Panc1 (cell line): Measurements from ENCODE around the gene PDE6B. TPM values are rescaled to one million over a fixed set of nuclear protein-coding genes. Genes with fewer than 3 reads are reported as not detected.

Source experiments
- ATAC-seq: fragments of 200-7000 bp; cut with Tn5 transposase; 2 replicates; pipeline ENCODE4 v1.9.1; 2020; ENCODE audit warnings: mild to moderate bottlenecking, moderate library complexity
- BruUV-seq: library from RNA; stranded (reverse); fragments of 400-500 nt; replicated peaks from 2 replicates; lab custom pipeline; 2021; lab: Mats Ljungman, UMichigan
- CTCF ChIA-PET: fragments of 300-600 bp; sonication (Branson Sonifier 250); formaldehyde crosslinking; loops from one replicate; lab custom pipeline; 2022; ENCODE audit warnings: antibody characterized with exemption; lab: Charles Lee
- POLR2A ChIA-PET: fragments of 300-600 bp; sonication (Branson Sonifier 250); formaldehyde crosslinking; loops from one replicate; lab custom pipeline; 2022; ENCODE audit warnings: antibody characterized with exemption; lab: Charles Lee
- DNase-seq: peaks from one replicate; pipeline ENCODE4 v3.0.0-alpha.2; 2010; ENCODE audit warnings: low read depth, low spot score
- H3K27ac ChIP-seq: 2 replicates; pipeline ENCODE4 v1.5.1; 2011; ENCODE audit warnings: mild to moderate bottlenecking, low read length, inconsistent platforms
- H3K27me3 ChIP-seq: fragments of 200-500 bp; sonication (Bioruptor generic); 2 replicates; pipeline ENCODE4 v1.6.0; 2014; ENCODE audit warnings: low read length, inconsistent platforms; ENCODE audit not compliant: control insufficient read depth, insufficient read depth
- H3K36me3 ChIP-seq: fragments of 200-500 bp; sonication (Bioruptor generic); 2 replicates; pipeline ENCODE4 v1.5.1; 2014; ENCODE audit warnings: inconsistent platforms, mild to moderate bottlenecking, low read length, moderate library complexity; ENCODE audit not compliant: control insufficient read depth, insufficient read depth
- H3K4me1 ChIP-seq: 2 replicates; pipeline ENCODE4 v1.5.1; 2011; ENCODE audit warnings: inconsistent platforms, mild to moderate bottlenecking, low read length, moderate library complexity; ENCODE audit not compliant: control insufficient read depth, insufficient read depth
- H3K4me3 ChIP-seq, 2 experiments: 2 replicates each; pipeline ENCODE4 v1.5.1; 2011 to 2012; ENCODE audit warnings: low read depth in 2 of 2, low read length in 2 of 2, mild to moderate bottlenecking in 2 of 2, inconsistent platforms in 1 of 2, moderate library complexity in 1 of 2
- H3K9me3 ChIP-seq: fragments of 200-500 bp; sonication (Bioruptor generic); 2 replicates; pipeline ENCODE4 v1.5.1; 2014; ENCODE audit warnings: low read depth, mild to moderate bottlenecking, inconsistent platforms, low read length, moderate library complexity; ENCODE audit not compliant: control insufficient read depth, insufficient read depth
- POLR2AphosphoS5 ChIP-seq: IDR thresholded peaks from 2 replicates; pipeline ENCODE4 v1.6.1; 2012; ENCODE audit warnings: mild to moderate bottlenecking, low read depth, low read length, moderate library complexity
- SIN3A ChIP-seq: IDR thresholded peaks from 2 replicates; pipeline ENCODE4 v1.6.1; 2012; ENCODE audit warnings: low read depth, mild to moderate bottlenecking, low read length, moderate library complexity, borderline replicate concordance; ENCODE audit not compliant: insufficient read depth
- TCF7L2 ChIP-seq: IDR thresholded peaks from 2 replicates; pipeline ENCODE4 v1.6.1; 2011; ENCODE audit warnings: mild to moderate bottlenecking, low read depth, low read length, inconsistent platforms
- in situ Hi-C: cut with HindIII; loops from 2 replicates; pipeline ENCODE4 v1.10.0; 2016; ENCODE audit warnings: low sequenced_read_pairs, low pct_unique_long_range_greater_than_20kb
- intact Hi-C: fragments of 100-400 bp; cut with micrococcal nuclease; formaldehyde crosslinking; loops from one replicate; pipeline ENCODE4 v1.10.0; 2022; ENCODE audit not compliant: unreplicated experiment
- total RNA-seq: library from RNA; stranded (reverse); gene quantifications from one replicate; pipeline ENCODE4 v1.2.1, GENCODE V29; 2021; ENCODE audit not compliant: unreplicated experiment
- TF ChIP-seq, protein P1 (sequence below): fragments of 450-650 bp; IDR thresholded peaks from 2 replicates; pipeline ENCODE4 v1.5.1; 2017; ENCODE audit warnings: mild to moderate bottlenecking
- TF ChIP-seq, protein P2 (sequence below), 2 experiments: IDR thresholded peaks; 2 replicates each; pipeline ENCODE4 v1.6.1; 2011 to 2012; ENCODE audit warnings: low read depth in 2 of 2, control low read depth in 1 of 2, low read length in 1 of 2, mild to moderate bottlenecking in 1 of 2, moderate library complexity in 1 of 2; ENCODE audit not compliant: insufficient read depth in 1 of 2

The PDE6B gene
- total RNA-seq, 1 experiment from 2014 or later = 6.5 TPM

DNA sequence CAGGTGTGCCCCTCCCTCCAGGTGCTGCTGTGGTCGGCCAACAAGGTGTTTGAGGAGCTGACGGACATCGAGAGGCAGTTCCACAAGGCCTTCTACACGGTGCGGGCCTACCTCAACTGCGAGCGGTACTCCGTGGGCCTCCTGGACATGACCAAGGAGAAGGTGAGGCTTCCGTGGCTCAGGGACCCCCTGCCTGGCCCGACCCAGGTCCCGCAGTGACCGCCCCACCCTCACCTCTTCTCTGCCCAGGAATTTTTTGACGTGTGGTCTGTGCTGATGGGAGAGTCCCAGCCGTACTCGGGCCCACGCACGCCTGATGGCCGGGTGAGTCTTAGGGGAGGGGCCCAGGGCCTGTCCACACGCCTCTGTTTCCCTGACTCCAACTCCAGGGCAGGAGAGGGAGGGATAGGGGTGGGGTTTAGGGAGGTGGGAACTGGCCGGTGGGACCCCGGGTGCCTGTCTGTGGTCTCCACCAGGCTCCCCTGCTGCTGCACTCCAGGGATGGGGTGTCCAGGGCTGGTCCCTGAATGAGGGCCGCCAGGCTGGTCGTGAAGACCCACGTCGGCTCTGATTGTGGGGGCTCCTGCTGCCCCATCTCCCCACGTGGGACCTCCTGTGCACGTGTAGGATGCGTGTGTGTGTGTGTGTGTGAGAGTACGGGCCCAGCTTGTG, 28.6 kb downstream of the PDE6B start:
- Histone ChIP-seq H3K4me1 (no peaks in the 10 kb centered on the region), H3K36me3 (no peaks in the 10 kb centered on the region), H3K27me3 (no peaks in the 10 kb centered on the region), H3K27ac (no peak overlapping the region), H3K4me3 (no peak overlapping the region), H3K9me3 (no peaks in the 10 kb centered on the region)
- intact Hi-C loops (no loop called here), in situ Hi-C loops (no loop called here)
- CTCF ChIA-PET = no interaction called here
- TF ChIP-seq, protein P1, sequence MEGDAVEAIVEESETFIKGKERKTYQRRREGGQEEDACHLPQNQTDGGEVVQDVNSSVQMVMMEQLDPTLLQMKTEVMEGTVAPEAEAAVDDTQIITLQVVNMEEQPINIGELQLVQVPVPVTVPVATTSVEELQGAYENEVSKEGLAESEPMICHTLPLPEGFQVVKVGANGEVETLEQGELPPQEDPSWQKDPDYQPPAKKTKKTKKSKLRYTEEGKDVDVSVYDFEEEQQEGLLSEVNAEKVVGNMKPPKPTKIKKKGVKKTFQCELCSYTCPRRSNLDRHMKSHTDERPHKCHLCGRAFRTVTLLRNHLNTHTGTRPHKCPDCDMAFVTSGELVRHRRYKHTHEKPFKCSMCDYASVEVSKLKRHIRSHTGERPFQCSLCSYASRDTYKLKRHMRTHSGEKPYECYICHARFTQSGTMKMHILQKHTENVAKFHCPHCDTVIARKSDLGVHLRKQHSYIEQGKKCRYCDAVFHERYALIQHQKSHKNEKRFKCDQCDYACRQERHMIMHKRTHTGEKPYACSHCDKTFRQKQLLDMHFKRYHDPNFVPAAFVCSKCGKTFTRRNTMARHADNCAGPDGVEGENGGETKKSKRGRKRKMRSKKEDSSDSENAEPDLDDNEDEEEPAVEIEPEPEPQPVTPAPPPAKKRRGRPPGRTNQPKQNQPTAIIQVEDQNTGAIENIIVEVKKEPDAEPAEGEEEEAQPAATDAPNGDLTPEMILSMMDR = no peak
- DNase-seq (no peak), ATAC-seq (no peak)
- POLR2A ChIA-PET = no interaction called here
- BruUV-seq = no TSS peak

DNA sequence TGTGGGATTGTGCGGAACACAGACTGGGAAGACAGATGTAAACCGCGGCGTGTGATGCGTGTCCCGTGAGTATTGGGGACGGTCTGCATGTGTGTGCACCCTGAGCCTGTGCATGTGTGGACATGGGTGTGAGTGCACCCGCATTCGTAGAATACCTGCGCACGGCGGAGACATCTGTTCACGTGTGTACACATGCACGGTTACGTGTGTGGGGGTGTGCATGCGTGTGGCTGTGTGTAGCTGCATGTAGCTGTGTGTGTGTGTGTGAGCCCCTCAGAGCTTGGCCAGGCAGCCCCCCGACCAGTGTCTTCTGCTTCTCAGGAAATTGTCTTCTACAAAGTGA, 29.1 kb downstream of the PDE6B start:
- no TSS peak for BruUV-seq
- POLR2A ChIA-PET = no interaction called here
- Histone ChIP-seq H3K4me3 (no peak overlapping the region), H3K9me3 (no peaks in the 10 kb centered on the region), H3K27ac (no peak overlapping the region), H3K4me1 (no peaks in the 10 kb centered on the region), H3K27me3 (no peaks in the 10 kb centered on the region), H3K36me3 (no peaks in the 10 kb centered on the region)
- intact Hi-C loops (no loop called here), in situ Hi-C loops (no loop called here)
- CTCF ChIA-PET = no interaction called here
- DNase-seq (no peak), ATAC-seq (no peak)
- TF ChIP-seq TCF7L2 (no peak), POLR2AphosphoS5 (no peak), SIN3A (no peak)
- TF ChIP-seq, protein P1 = no peak
- TF ChIP-seq, protein P2, sequence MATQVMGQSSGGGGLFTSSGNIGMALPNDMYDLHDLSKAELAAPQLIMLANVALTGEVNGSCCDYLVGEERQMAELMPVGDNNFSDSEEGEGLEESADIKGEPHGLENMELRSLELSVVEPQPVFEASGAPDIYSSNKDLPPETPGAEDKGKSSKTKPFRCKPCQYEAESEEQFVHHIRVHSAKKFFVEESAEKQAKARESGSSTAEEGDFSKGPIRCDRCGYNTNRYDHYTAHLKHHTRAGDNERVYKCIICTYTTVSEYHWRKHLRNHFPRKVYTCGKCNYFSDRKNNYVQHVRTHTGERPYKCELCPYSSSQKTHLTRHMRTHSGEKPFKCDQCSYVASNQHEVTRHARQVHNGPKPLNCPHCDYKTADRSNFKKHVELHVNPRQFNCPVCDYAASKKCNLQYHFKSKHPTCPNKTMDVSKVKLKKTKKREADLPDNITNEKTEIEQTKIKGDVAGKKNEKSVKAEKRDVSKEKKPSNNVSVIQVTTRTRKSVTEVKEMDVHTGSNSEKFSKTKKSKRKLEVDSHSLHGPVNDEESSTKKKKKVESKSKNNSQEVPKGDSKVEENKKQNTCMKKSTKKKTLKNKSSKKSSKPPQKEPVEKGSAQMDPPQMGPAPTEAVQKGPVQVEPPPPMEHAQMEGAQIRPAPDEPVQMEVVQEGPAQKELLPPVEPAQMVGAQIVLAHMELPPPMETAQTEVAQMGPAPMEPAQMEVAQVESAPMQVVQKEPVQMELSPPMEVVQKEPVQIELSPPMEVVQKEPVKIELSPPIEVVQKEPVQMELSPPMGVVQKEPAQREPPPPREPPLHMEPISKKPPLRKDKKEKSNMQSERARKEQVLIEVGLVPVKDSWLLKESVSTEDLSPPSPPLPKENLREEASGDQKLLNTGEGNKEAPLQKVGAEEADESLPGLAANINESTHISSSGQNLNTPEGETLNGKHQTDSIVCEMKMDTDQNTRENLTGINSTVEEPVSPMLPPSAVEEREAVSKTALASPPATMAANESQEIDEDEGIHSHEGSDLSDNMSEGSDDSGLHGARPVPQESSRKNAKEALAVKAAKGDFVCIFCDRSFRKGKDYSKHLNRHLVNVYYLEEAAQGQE (IDR thresholded peaks at IDR 0.05; ENCODE audit: insufficient read depth in 1 of 2, low read depth in 2 of 2, low read length in 1 of 2) = no peak
